Muscle of back (tissue), 11 donors: ENCODE results near the gene ELP4. TPM values are rescaled to one million over a fixed set of nuclear protein-coding genes. Genes with fewer than 3 reads are reported as not detected.

ENCODE experiments used
- DNase-seq, 3 donors: peaks; one replicate each; pipeline versions ENCODE4 v3.0.0 to v3.0.0-alpha.2; 2013
- polyA plus RNA-seq, 10 donors: library from polyadenylated mRNA; unstranded; fragments of 120-200 nt; gene quantifications; one replicate each; pipeline ENCODE4 v1.2.1, GENCODE V29; 2013; ENCODE audit not compliant: insufficient read length in 10 of 10

ELP4 gene
- polyA plus RNA-seq, 10 donors = 13.0 to 18.7 (median 16.6) TPM

- peak in 1 of 3 donors; percentile 37 for DNase-seq
Measured at GRCh38 chr11:31808721-31809540, 299.4 kb downstream of the ELP4 start.

GRCh38 chr11:31809541-31809856, 299.9 kb downstream of the ELP4 start:
- DNase-seq = no peak

- peak; percentile 31 to 90 (median 64) for DNase-seq
Measured at GRCh38 chr11:31809857-31810778, 300.6 kb downstream of the ELP4 start.

DNA sequence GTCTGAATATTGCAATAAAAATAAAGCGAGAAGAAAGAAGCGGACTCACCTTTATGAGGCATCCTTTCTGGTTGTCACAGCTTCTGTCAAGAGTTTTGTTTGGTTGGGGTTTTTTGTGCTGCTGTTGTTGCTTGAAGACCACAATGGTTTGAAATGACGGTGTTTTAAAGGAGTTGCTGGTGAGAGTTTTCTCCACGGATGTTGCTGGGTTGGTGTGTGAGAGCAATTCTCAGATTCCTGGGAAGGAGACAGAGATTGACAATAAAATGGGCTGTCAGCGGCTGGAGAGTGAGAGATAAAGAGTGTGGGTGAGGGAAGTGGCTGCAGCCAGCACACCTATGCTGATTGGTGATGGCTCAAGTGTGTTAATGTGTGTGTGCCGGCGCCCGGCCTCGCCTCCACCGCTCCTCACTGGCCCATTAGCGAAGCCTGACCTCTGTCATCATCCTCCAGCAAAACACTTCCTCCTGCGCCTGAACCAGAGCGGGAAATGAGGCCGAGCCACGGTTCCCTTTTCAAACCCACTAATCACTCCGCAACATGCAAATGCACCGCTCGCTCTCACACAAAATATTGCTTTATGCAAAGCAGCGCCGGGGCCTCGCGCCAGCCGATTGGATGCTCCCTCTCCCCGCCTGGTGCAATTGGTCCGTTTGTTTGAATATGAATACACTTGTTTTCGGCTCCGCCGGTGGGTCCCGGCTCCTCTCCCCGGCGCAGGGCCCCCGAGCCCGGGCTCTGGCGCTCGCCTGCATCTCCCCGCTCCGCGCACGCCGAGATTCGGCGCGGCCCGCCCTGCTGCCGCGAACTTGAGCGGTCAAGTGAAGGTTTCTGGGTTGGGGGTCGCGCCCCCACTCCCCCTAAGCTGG, 301.4 kb downstream of the ELP4 start, which contains the start of gene PAX6:
TSS of gene PAX6 (minus strand) at position 544 of the 869 bp plus-strand sequence. CDS start 4,911 bp downstream, outside the sequence.
- DNase-seq = peak; percentile 44 to 70 (median 58)

DNA sequence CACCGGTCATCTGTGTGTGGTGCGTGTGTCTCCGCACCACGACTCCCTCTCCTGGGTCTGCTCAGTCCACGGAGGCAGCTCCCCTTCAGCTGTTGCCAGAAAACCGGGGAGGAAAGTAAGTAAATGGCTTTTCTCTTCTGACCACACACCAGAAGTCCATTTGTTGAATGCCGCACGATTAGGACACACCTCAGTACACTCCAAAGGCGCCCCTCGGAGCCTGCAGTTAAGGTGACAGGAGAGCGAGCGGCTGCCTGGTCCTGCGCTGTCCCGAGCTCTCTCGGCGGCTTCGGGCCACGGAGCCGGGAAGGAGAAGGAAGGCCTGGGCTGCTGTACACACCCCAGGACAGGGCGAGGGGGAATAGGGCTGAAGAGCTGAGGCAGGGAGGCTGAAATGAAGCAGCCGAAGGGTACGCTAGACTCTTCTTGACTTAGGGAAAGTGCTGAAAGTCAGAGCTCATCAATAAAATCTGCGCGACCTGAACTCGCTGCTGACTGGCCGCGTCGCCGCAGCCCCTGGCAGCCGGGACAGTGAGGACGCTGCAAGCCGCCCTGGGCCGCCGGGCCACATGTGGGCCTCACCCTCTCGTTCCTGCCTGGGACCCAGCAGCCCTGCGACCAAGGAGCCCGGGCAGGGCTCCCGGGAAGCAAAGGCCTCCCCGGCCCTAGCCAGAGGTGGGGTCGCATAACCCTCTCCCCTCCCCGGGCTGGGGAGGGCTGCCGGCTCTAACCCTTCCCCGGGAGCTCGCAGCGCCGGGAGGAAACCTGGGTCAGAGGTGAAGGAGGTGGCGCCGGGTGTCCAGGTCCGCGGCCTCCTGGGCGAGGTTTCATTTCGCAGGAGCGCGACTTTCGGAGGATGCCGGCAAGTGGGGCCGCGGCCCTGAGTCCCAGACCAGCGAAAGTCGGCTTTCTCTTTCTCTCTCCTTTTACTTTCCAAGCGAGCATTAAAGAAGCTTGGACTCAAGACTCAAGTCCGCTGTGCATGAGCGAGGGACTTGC, 303.1 kb downstream of the ELP4 start:
- peak in 1 of 3 donors; percentile 55 for DNase-seq

GRCh38 chr11:31813391-31814175, 304.0 kb downstream of the ELP4 start:
- peak in 1 of 3 donors; percentile 25 for DNase-seq

DNA sequence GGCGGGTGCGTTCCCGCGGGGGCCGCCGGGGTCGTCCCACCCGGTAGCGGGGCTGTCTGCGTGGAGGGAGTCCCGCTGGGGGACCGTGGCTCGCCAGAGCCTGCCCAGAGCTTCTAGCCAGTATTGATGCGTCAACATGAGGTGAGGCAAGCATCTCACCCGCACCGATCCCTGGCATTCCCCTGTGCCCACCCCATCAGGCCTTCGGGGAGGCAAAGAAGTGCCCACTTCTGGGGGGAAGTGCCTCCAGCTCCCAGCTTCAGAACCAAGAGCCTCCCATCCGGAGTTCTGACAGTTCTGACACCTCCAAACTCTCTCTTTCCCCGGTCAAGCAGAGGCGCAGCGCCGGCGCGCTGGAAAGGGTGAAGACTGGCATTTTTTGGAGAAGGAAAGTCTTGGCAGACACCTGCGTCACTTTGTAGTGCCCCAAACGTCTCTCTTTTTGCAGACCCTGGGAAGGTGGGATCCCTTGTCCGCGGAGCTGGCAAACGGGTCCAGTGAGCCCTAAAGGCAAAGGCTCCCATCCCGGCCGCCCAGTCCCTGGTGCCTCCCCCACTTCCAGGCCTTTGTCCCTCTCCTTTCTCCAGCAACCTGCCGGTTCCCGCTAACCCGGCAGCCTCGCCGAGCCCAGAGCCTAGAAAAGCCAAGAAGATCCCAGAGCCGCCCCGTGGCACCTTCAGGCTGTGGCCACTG, 304.8 kb downstream of the ELP4 start:
- DNase-seq = peak in 1 of 3 donors; percentile 40

DNA sequence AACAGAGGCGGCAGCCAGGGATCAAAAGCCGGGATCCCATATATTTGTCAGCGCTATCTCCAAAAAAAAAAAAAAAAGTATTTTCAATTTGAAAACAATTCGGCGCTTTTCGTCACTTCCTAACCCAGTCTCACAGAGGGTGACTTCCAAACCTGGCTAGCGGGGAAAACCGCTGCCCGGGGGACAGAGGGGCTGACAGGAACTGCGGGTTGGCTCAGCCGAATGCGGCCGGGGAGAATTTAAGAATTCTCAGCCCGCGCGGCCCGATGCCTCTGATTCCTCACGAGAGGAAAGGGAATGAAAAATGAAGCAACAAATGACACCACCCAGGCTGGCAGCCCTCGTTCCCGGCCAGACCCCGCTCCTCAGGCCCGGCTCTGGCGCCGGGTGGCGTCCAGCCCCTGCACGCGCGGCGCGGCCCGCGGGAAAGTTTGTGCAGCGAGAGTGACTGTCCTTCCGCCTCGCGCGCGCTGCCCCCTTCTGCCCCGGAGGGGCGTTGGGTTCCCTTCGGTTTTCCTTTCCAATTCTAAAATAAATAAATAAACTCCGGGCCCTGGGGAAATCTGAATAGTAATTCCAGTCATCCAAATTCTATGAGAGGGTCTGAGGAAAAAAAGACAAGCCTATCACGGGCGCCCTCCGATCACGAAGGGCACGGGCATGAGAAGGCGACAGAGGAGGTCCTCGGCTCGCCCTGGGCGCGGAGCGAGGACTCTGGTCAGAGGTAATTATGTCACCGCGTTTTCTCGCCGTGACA, 306.3 kb downstream of the ELP4 start:
- DNase-seq = peak in 1 of 3 donors; percentile 54

DNA sequence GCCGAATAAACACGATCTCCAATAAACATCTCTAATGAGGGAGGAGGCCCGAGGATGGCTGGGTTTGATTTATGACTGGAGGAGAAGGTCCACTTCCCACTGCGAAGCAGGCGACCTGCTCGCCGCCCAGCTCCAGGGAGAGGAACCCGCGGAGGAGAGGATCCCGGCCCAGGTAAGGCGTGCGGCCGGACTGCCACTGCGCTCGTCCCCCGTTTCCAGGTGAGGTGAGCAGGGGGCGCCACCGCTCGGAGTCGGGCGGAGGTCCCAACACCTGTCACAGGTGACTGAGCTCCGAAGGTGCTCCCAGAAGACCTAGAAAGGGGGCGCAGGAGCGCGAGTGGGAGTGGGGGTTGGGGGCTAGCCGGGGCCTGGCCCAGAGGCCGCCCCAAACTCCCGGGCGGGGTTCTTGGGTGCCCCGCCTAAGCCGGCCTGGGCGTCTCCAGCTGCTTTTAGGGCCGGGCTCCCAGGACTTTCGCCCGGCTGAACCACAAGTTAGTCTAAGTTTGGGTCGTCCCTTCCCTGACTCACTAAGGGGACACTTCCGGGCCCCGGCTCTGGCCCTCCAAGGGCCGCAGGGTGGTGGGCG, 307.0 kb downstream of the ELP4 start:
- DNase-seq = no peak

DNA sequence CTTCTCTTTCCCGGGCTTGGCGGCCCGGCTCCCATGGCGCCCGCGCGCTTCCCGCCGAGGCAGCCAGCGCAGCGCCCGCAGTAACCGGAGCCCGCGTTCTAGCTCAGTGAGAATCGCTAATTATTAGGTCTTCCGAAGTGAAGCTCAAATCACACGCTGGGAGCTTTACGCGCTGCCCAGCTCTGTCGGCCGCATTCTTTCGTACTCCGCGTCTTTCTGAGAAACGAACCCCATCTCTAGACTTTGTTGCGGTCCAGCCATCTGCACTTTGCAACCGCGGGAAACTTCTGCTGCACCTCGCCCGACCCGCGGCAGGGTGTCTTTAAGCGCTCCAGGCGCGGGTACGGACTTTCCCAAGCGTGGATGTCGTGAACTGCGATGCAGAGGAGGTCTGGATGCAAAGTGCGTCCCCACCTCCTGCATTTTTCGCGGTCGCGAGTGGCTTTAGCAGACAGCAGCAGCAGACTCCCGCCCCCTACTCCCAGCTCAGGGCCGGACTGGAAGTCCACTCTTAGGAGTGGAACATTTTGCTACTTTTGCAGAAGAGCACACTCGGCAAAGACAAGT, 307.6 kb downstream of the ELP4 start:
- DNase-seq = peak in 1 of 3 donors; percentile 51

DNA sequence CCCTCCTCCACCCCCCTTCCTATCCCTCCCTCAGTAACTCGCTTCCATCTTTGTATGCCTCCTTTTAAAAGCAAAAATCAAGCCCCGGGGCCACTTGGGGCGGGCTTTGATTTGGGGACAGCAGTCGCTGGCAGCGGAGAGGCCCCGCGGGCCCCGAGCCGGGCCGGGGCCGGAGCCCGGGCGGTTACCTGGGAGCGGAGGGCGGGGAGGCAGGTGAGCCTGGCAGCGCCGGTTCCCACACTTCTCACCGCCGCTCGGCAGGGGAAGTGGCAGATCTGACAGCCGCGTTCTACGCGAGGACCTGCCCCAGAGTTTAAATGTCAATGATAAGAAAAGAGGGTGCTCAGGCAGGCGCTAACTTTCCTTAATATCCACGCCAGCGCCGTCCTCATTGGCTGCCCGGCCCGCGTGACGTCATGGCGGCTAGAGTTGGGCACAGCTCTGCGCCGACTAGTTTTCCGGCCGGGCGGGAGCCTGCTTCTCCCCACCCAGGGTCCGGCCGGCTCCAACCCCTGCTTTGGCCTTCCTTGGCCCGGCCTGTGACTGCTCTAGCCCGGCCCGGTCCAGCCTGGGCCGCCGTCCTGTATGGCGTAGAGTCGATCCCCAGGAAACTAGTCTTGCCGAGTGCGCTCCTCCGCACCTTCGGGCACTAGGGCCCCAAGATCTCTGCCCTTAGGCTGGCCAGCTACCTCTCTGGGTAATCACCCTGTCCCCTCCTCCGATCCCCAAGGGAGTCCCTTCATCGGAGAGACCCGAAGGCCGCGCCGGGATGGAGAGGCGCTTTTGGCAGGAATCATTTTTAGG, 308.3 kb downstream of the ELP4 start:
- DNase-seq = peak in 1 of 3 donors; percentile 29

DNA sequence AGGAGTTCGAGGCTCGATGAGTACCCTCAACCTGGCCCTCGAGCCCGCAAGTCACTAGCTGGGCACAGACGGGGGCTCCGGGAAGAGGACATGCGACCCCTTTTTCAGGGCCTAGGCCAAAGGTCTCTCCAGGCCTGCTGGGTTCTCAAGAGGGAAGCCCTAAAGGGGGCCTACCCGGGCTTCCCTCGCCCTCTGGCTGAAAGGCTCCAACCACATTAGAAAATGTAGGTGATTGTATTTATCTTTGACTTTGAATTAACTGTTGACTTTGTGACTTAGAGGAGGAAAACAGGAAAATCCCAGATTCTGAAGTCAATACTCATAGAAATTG, 308.8 kb downstream of the ELP4 start:
- no peak for DNase-seq

DNA sequence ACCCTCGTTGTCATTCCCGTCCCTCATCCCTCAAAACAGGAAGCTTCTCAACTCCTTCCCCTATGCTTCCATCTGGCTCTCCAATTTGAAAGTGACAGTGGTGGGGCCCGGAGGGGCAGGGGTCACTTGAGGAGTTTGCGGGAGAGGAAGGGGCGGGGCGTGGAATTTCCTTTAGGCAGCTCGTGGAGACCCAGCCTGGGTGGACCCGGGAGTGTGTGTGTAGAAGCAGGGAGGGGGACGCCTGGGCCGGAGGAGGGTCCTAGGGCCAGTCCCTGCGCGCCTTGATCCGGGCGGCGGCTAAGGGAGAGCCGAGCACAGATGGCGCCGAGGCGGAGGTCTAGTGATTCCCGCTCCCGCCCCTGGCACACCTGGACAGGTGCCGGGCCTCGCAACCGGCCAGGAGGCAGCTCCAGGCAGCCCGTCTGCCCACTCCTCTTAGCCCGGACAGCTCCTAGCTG, 309.3 kb downstream of the ELP4 start:
- DNase-seq = no peak

DNA sequence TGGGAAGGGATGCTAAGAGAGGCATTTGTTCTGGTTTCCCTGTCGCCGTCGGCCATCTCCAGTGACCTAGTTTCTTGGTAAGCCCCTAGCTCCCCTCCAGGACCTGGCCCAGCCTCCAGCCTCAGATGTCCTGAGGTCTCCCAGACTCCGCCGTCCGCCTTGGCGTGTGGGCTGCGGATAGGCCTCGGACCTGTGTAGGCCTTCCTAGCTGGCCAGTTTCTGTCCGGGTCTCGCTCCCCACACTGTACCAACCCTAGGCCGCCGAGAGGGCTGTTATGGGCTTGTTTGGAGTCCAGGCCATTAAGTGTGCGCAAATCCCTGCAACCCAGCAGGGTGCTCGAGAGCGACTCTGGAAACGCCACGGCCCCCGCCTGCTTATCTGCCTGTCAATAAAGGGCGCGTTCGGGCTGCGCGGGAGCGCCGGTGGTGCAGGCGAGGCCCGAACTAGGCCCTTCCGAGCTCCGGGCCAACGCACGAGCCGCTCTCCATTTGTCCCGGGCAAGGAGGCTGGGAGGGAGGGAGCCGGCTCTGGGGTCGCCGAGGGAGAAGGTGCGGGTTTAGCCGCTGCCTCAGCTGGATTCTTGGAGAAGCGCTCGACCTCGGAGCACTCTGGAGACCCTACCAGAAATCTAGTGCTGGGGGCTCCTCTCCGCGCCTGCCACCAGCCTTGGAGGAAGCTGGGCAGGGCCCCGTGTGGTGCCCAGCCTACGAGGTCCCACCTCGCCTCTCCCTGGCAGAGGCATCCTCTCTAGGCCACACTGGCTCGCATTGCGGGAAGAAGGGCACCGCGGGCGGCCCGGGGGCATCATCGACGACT, 310.3 kb downstream of the ELP4 start:
- peak in 1 of 3 donors; percentile 21 for DNase-seq

DNA sequence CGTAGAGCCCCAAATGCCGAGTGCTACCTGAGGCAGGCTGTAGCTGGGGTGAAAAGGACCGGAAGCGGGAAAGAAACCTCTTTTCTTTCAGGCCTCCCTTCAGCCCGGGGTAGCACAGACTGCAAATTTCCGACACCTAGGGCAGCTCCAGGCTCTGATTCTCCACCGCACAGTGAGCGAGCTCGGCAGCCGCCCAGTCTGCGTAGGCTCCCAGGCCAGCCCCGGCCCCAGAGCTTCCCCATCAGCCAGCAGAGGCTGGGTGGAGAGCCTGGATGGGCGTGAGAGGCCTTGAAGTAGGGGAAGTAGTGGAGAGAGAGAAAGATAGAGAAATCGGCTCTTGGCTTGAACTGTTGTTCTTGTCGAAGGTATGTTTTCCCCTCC, 310.9 kb downstream of the ELP4 start:
- DNase-seq = peak in 1 of 3 donors; percentile 40
